ENCODE results near the gene HDHD3. TPM values are rescaled to one million over a fixed set of nuclear protein-coding genes. Genes with fewer than 3 reads are reported as not detected.
A peak's percentile ranks its signal among the peaks of the same experiment; 100 is the strongest.

The HDHD3 gene
- total and polyA plus RNA-seq, 8 donors = 18.8 to 80.6 (median 27.4) TPM

DNA sequence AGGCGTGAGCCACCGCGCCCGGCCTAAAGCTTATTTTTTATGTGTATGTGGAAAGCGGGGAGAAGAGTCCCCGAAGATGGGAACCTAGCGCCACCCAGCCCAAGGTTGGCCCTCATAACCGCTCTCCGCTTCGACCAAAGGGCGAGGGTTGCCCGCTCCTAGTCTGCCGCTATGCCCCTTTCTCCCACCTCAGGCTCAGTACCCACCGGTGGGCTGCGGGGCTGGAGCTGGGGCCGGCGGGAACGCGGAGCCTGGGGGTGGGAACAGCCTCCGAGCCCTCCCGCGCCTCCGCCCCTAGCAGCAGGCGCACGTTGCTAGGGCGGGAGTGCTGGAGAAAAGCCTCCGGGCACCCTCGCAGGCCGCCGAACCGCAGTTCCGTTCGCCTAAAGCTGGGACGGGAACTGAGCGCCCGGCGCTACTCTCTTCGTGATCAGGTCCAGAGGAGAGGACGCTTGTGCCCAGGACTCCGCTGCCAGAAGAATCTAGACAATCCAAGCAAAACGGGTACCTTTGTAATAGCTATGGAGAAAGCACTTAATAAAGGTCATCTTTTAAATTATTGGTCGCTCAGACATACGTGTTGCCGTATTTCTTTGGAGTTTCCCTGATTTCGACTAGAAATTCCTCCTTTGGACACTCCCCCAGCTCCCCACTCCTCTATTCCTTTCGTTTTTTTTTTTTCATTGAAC is 36.6 kb downstream of the HDHD3 start, which contains the start of gene WDR31:
Gene WDR31, minus strand, starts transcription at position 265 of the 689 bp plus-strand sequence. CDS start 8,253 bp downstream, outside the sequence.
- intact Hi-C loops (cut with DNase I) = loop anchor here in 2 of 3 donors (10.0 kb wide), 1 partner anchor 55 kb away; no protein-coding TSS in a partner anchor
- Histone ChIP-seq H3K9me3 (no peaks in the 10 kb centered on the region), H3K27ac (peak within 1 kb of the TSS; percentile 62 to 81 (median 65)), H3K4me1 (peaks cover 3 to 8% (median 8%) of the 10 kb centered on the region in 3 donors), H3K4me3 (peak within 1 kb of the TSS; percentile 60 to 83 (median 66)), H3K27me3 (no peaks in the 10 kb centered on the region), H3K36me3 (no peaks in the 10 kb centered on the region)
- ATAC-seq (peak; percentile 95 to 99 (median 98)), FAIRE-seq (no peak), DNase-seq (peak; percentile 82 to 95 (median 88))
- WGBS, 2 donors = 0 to 1% methylated on average over 46 of the region's 46 CpGs
- TF ChIP-seq CTCF (IDR thresholded peaks at IDR 0.05) = no peak

GRCh38 chr9:113337714-113338113 is 39.1 kb downstream of the HDHD3 start:
- 91 to 98% methylated on average over 2 of the region's 2 CpGs for WGBS, 2 donors
- DNase-seq (no peak), FAIRE-seq (no peak), ATAC-seq (no peak)
- H3K4me1 ChIP-seq = peaks cover 0 to 8% (median 4%) of the 10 kb centered on the region in 3 donors
- no peaks in the 10 kb centered on the region for H3K36me3 ChIP-seq
- intact Hi-C loops (cut with DNase I) = no loop called here
- no peak overlapping the region for H3K4me3 ChIP-seq
- no peak for TF ChIP-seq CTCF (IDR thresholded peaks at IDR 0.05)
- no peak overlapping the region for H3K27ac ChIP-seq
- H3K9me3 ChIP-seq = no peaks in the 10 kb centered on the region
- H3K27me3 ChIP-seq = no peaks in the 10 kb centered on the region

DNA sequence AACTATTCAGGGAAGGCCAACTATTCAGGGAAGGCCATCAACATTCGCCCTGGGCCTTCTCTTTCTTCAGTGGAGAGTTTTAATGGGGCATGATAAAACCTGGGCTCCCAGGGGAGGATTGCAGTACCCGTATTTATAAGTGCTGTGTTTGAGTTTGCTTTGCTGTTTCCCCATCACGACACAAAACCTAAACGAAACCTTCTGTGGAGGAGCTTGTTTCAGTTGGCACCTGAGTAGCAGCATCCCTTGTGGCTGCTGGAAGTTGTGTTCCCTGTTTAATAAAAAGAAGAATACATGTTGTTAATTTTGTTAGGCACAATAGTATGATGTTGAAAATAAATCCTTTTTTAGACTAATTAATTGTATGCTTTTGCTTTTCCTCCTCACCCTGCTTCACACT is 45.0 kb downstream of the HDHD3 start:
- H3K4me1 ChIP-seq = no peaks in the 10 kb centered on the region
- intact Hi-C loops (cut with DNase I) = no loop called here
- no peak for TF ChIP-seq CTCF (IDR thresholded peaks at IDR 0.05)
- H3K4me3 ChIP-seq = no peak overlapping the region
- no peak overlapping the region for H3K27ac ChIP-seq
- no peaks in the 10 kb centered on the region for H3K9me3 ChIP-seq
- FAIRE-seq (no peak), ATAC-seq (no peak), DNase-seq (no peak)
- no peaks in the 10 kb centered on the region for H3K27me3 ChIP-seq
- 68 to 73% methylated on average over 4 of the region's 4 CpGs for WGBS, 2 donors
- H3K36me3 ChIP-seq = no peaks in the 10 kb centered on the region

DNA sequence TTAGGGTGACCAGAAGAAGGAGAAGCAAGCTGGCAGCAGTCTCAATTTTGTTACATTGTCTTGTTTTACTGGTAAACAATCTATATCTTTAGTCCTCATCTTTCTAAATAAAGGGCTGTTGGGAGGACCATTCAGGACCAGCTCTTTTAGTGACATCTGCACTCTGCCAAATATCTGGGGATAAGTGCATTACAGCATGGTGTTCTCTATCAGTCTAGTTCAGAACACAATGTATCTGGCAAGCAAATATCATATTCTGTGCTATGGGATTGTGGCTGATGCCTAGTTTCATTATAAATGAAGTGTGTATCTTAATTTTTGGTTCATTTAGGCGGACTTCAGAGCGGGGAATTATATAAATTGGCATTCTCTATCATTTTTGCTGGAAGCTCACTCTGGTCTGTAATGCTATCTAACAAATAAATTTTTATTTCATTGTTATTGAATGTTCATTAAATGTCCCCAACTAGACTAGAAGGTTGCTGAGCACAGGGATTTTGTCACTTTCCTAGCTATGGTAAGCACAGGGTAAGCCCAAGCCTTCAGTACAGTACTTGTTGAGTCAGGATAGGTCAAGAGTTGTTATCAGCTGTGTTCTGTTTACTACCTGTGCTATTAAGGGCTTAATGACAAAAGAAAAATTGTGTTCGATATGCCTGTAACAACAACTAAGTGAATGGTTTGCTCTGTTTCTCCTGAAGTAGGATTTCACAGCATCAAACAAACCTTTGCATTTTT is 48.6 kb downstream of the HDHD3 start:
- Histone ChIP-seq H3K9me3 (no peaks in the 10 kb centered on the region), H3K27me3 (no peaks in the 10 kb centered on the region), H3K4me1 (no peaks in the 10 kb centered on the region), H3K27ac (no peak overlapping the region), H3K36me3 (no peaks in the 10 kb centered on the region), H3K4me3 (no peak overlapping the region)
- WGBS, 2 donors = 92 to 93% methylated on average over 3 of the region's 3 CpGs
- no peak for TF ChIP-seq CTCF (IDR thresholded peaks at IDR 0.05)
- intact Hi-C loops (cut with DNase I) = no loop called here
- DNase-seq (no peak), FAIRE-seq (no peak), ATAC-seq (no peak)

All from pancreas (tissue), 10 donors.